HepG2 (cell line): Measurements from ENCODE around the gene PAXIP1. TPM values are rescaled to one million over a fixed set of nuclear protein-coding genes. Genes with fewer than 3 reads are reported as not detected.

Experiments
- AGO2 ChIP-seq: fragments of 200-400 bp; formaldehyde crosslinking; optimal IDR thresholded peaks from 2 replicates; pipeline ENCODE3; 2017; ENCODE audit warnings: mild to moderate bottlenecking, low read depth, low read length, moderate library complexity
- ATF4 ChIP-seq, 2 experiments: fragments of 450-650 bp in 1 of 2; sonication (generic) in 1 of 2; formaldehyde crosslinking; IDR thresholded peaks; 2 replicates each; pipeline versions ENCODE4 v1.5.0 to v1.8.0; 2020 to 2022; ENCODE audit warnings: mild to moderate bottlenecking in 1 of 2, missing genetic modification reagents in 1 of 2
- BCL6 ChIP-seq: IDR thresholded peaks from 2 replicates; pipeline ENCODE4 v1.6.1; 2016; ENCODE audit warnings: missing genetic modification reagents, missing compliant biosample characterization
- ETS1 ChIP-seq: sonication (generic); formaldehyde crosslinking; IDR thresholded peaks from 2 replicates; pipeline ENCODE4 v1.4.0; 2020; ENCODE audit warnings: missing genetic modification reagents
- FOXM1 ChIP-seq: sonication (generic); formaldehyde crosslinking; IDR thresholded peaks from 2 replicates; pipeline ENCODE4 v1.5.0; 2020; ENCODE audit warnings: missing genetic modification reagents
- JUND ChIP-seq: sonication (generic); formaldehyde crosslinking; IDR thresholded peaks from 2 replicates; pipeline ENCODE4 v1.8.0; 2022; ENCODE audit warnings: mild to moderate bottlenecking, missing genetic modification reagents
- KAT8 ChIP-seq: IDR thresholded peaks from 2 replicates; pipeline ENCODE4 v1.6.1; 2016; ENCODE audit warnings: missing genetic modification reagents, missing compliant biosample characterization
- MIER2 ChIP-seq: IDR thresholded peaks from 2 replicates; pipeline ENCODE4 v1.6.1; 2016; ENCODE audit warnings: missing biosample characterization, missing genetic modification reagents
- NR0B2 ChIP-seq: sonication (generic); formaldehyde crosslinking; IDR thresholded peaks from 2 replicates; pipeline ENCODE4 v1.4.0; 2020; ENCODE audit warnings: mild to moderate bottlenecking, missing genetic modification reagents
- NRL ChIP-seq: sonication (generic); formaldehyde crosslinking; IDR thresholded peaks from 2 replicates; pipeline ENCODE4 v1.5.0; 2020; ENCODE audit warnings: missing genetic modification reagents, mild to moderate bottlenecking, moderate library complexity, borderline replicate concordance
- SOX6 ChIP-seq, 2 experiments: fragments of 450-650 bp in 1 of 2; sonication (generic) in 1 of 2; formaldehyde crosslinking in 1 of 2; IDR thresholded peaks; 2 replicates each; pipeline versions ENCODE4 v1.4.0 to v1.6.1; 2017 to 2020; ENCODE audit warnings: antibody characterized with exemption in 1 of 2, mild to moderate bottlenecking in 1 of 2, missing genetic modification reagents in 1 of 2
- ZMYM4 ChIP-seq: sonication (generic); formaldehyde crosslinking; IDR thresholded peaks from 2 replicates; pipeline ENCODE4 v1.8.1; 2023; ENCODE audit warnings: mild to moderate bottlenecking, missing genetic modification reagents
- ZNF207 ChIP-seq: fragments of 450-650 bp; IDR thresholded peaks from 2 replicates; pipeline ENCODE4 v1.6.1; 2016; ENCODE audit warnings: antibody characterized with exemption, borderline replicate concordance
- ZNF317 ChIP-seq: sonication (generic); formaldehyde crosslinking; IDR thresholded peaks from 2 replicates; pipeline ENCODE4 v1.5.0; 2020; ENCODE audit warnings: mild to moderate bottlenecking, missing genetic modification reagents
- ZNF788 ChIP-seq: sonication (generic); formaldehyde crosslinking; IDR thresholded peaks from 2 replicates; pipeline ENCODE4 v1.5.0; 2020; ENCODE audit warnings: mild to moderate bottlenecking, missing genetic modification reagents, borderline replicate concordance
- ZSCAN9 ChIP-seq: IDR thresholded peaks from 2 replicates; pipeline ENCODE4 v1.6.1; 2016; ENCODE audit warnings: borderline replicate concordance
- polyA plus RNA-seq, 8 experiments: library from polyadenylated mRNA; depleted of rRNA in 3 of 8; stranded (reverse) in 7 of 8; unstranded in 1 of 8; fragments of >200 nt; fragmentation: Illumina TruSeq in 4 of 8; extraction: Trizol in 4 of 8; gene quantifications; 2 replicates each; pipeline versions ENCODE4 v1.2.1 to v1.2.3, GENCODE V29; 2011 to 2016; ENCODE audit warnings: low read depth in 4 of 8, missing spikeins in 1 of 8, mixed read lengths in 1 of 8; ENCODE audit not compliant: insufficient read depth in 1 of 8
- total RNA-seq, 5 experiments: library from RNA; depleted of rRNA; stranded (reverse); fragments of >200 nt; fragmentation: Illumina TruSeq; extraction: Trizol; gene quantifications; 2 replicates each; pipeline ENCODE4 v1.2.3, GENCODE V29; 2016; ENCODE audit warnings: low read depth in 1 of 5
- TF ChIP-seq, protein P1 (sequence below): sonication (generic); formaldehyde crosslinking; IDR thresholded peaks from 2 replicates; pipeline ENCODE4 v1.5.0; 2020; ENCODE audit warnings: mild to moderate bottlenecking, missing genetic modification reagents
- TF ChIP-seq, protein P2 (sequence below): sonication (generic); formaldehyde crosslinking; IDR thresholded peaks from 2 replicates; pipeline ENCODE4 v1.5.0; 2020; ENCODE audit warnings: missing genetic modification reagents
- TF ChIP-seq, protein P3 (sequence below): sonication (generic); formaldehyde crosslinking; IDR thresholded peaks from 2 replicates; pipeline ENCODE4 v1.5.0; 2020; ENCODE audit warnings: mild to moderate bottlenecking, missing genetic modification reagents

PAXIP1 gene
- total and polyA plus RNA-seq, 2 of the 13 experiments (the other 11 are each of a cell fraction or from before 2014, with no cell fraction given): 11.6 to 16.2 TPM

DNA sequence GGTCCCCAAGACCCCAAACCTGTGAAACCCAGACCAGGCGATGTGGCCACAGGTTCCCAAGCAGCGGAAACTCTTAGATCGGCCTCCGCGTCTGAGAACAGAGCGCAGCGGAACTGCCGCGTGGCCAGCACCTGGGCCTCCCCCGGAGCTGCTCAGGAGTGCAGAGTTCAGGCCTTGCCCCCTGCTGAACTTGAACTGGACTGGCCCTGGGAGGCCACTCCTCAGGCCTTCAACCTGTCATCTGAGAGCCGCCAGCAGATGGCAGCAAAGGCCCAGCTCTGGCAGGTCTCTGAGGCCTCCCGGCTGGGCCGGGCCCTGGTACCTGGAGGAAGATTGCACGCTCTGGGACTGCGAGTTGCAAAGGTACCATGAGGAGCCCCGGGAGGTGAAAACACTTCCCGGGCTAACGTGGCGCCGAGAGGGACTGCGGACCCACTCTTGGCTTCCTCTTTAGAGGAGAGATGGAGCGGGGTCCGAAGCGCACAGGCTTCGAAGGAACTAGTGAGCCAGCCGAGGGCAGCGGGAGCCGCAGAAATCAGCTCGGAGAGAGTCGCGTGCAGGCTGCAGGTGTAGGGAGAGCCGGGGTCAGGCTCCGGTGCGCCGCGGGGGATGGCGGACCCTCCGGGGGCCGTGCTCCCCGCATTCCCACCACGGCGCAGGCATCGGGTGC lies 89.2 kb downstream of the PAXIP1 start (continued):
- no peak for TF ChIP-seq ATF4 (CRISPR knock-in tag; IDR thresholded peaks at IDR 0.05)
- no peak for TF ChIP-seq ETS1 (CRISPR knock-in tag)
- TF ChIP-seq FOXM1 (CRISPR knock-in tag): no peak
- TF ChIP-seq SOX6 (IDR thresholded peaks at IDR 0.05): no peak
- TF ChIP-seq SOX6 (CRISPR knock-in tag; IDR thresholded peaks at IDR 0.05): peak; percentile 86
- TF ChIP-seq AGO2: no peak
- TF ChIP-seq ZNF788: peak; percentile 64; the same call in 1 of the 2 replicates
- TF ChIP-seq, protein P1, sequence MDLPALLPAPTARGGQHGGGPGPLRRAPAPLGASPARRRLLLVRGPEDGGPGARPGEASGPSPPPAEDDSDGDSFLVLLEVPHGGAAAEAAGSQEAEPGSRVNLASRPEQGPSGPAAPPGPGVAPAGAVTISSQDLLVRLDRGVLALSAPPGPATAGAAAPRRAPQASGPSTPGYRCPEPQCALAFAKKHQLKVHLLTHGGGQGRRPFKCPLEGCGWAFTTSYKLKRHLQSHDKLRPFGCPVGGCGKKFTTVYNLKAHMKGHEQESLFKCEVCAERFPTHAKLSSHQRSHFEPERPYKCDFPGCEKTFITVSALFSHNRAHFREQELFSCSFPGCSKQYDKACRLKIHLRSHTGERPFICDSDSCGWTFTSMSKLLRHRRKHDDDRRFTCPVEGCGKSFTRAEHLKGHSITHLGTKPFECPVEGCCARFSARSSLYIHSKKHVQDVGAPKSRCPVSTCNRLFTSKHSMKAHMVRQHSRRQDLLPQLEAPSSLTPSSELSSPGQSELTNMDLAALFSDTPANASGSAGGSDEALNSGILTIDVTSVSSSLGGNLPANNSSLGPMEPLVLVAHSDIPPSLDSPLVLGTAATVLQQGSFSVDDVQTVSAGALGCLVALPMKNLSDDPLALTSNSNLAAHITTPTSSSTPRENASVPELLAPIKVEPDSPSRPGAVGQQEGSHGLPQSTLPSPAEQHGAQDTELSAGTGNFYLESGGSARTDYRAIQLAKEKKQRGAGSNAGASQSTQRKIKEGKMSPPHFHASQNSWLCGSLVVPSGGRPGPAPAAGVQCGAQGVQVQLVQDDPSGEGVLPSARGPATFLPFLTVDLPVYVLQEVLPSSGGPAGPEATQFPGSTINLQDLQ (CRISPR knock-in tag): no peak
- TF ChIP-seq KAT8 (CRISPR knock-in tag): peak; percentile 76
- peak; percentile 83 for TF ChIP-seq BCL6 (CRISPR knock-in tag)
- TF ChIP-seq ZMYM4 (CRISPR knock-in tag): peak; percentile 86
- TF ChIP-seq JUND: no peak
- TF ChIP-seq NRL (CRISPR knock-in tag): peak; percentile 77; the same call in 1 of the 2 replicates
- peak; percentile 82; the same call in 1 of the 2 replicates for TF ChIP-seq NR0B2 (CRISPR knock-in tag)
- TF ChIP-seq, protein P2, sequence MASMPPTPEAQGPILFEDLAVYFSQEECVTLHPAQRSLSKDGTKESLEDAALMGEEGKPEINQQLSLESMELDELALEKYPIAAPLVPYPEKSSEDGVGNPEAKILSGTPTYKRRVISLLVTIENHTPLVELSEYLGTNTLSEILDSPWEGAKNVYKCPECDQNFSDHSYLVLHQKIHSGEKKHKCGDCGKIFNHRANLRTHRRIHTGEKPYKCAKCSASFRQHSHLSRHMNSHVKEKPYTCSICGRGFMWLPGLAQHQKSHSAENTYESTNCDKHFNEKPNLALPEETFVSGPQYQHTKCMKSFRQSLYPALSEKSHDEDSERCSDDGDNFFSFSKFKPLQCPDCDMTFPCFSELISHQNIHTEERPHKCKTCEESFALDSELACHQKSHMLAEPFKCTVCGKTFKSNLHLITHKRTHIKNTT (CRISPR knock-in tag): no peak
- peak; percentile 92 for TF ChIP-seq ZNF317 (CRISPR knock-in tag)
- no peak for TF ChIP-seq ZNF207
- TF ChIP-seq, protein P3, sequence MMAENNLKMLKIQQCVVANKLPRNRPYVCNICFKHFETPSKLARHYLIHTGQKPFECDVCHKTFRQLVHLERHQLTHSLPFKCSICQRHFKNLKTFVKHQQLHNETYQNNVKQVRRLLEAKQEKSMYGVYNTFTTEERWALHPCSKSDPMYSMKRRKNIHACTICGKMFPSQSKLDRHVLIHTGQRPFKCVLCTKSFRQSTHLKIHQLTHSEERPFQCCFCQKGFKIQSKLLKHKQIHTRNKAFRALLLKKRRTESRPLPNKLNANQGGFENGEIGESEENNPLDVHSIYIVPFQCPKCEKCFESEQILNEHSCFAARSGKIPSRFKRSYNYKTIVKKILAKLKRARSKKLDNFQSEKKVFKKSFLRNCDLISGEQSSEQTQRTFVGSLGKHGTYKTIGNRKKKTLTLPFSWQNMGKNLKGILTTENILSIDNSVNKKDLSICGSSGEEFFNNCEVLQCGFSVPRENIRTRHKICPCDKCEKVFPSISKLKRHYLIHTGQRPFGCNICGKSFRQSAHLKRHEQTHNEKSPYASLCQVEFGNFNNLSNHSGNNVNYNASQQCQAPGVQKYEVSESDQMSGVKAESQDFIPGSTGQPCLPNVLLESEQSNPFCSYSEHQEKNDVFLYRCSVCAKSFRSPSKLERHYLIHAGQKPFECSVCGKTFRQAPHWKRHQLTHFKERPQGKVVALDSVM (CRISPR knock-in tag): peak; percentile 83
- peak; percentile 70; the same call in 1 of the 2 replicates for TF ChIP-seq MIER2 (CRISPR knock-in tag)
- 0 out of 2 replicates have a peak, but pooled peaks have one; percentile 42 for TF ChIP-seq ZSCAN9 (CRISPR knock-in tag)
